GM19193 (cell line): ENCODE data around the gene RPGRIP1L.

Experiments used
- POLR2A ChIP-seq: IDR thresholded peaks from 4 replicates; pipeline ENCODE4 v1.6.1; 2011; ENCODE audit not compliant: insufficient read depth, insufficient read length; ENCODE audit errors: extremely low read depth

Gene RPGRIP1L

GRCh38 chr16:53703590-53704444, at the start of gene RPGRIP1L, which contains the start of gene FTO:
RPGRIP1L (minus strand) TSS chr16:53703859; CDS start chr16:53700723, 3,136 bp downstream.
FTO (plus strand) TSS chr16:53704156.
- peak; percentile 44 for TF ChIP-seq POLR2A

DNA sequence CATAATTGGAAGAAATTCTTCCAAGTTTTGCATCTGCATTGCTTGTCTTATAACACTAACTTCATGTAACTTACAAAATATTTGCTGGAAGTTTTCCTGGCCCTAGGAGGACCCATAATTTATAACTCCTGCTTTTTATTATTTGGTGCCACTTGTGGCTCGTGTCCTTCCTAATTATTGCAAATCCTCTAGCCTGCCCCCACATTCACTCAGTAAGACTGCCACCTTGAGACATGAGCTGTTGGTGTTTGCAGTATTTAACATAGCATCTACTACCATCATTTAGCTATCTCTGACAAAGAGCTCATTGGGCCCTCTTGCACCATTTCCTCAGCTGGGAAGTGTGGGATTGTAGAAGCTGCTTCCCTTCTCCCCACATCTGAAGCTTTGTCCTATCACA, 49.8 kb upstream of the RPGRIP1L start:
- TF ChIP-seq POLR2A = no peak

DNA sequence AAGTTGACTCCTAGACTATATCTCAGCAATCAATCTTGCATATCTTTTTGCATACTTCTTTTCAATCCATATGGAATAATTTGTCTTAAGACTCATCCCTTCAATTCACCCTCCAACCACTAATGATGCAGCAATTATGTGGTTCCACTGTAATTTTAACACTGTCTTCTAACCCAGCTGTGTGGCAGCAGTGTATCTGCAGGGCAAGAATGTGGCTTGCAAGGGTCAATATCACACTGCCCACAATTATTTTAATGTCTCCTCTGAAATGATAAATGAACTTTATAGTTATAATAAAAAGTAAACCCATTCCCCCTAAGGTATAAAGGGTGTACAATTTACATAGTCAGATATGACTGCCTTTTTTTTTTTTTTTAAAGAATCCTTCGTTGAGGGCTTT, 48.9 kb upstream of the RPGRIP1L start:
- no peak for TF ChIP-seq POLR2A

DNA sequence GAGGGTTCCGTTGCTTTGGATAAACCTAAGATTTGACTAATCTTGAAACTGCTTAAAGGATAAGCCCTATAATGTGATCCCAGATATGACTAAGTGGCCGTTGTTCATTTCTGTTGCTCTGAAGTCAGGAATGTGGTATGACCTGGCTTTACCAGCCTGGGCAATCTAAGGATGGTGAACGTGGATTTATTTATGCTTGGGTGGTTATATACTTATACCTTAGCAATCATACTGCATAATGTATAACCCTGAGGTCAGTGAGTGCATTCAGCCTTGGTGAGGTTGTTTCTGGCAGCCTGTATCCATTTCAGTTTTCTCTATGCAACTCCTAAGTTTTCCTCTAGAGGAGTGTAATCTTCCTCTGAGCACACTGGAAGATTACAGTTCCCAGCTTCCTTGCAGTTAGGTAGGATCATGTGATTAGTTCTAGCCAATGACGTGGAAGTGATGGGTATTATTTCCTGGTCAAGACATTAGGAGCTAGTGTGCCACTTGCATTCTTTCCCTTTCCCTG, 42.2 kb upstream of the RPGRIP1L start:
- TF ChIP-seq POLR2A = no peak

GRCh38 chr16:53745086-53745485, 41.4 kb upstream of the RPGRIP1L start:
- TF ChIP-seq POLR2A = no peak

- no peak for TF ChIP-seq POLR2A
Observed at GRCh38 chr16:53744449-53744848, 40.8 kb upstream of the RPGRIP1L start.

GRCh38 chr16:53743149-53743566, 39.5 kb upstream of the RPGRIP1L start:
- no peak for TF ChIP-seq POLR2A

GRCh38 chr16:53741546-53741945, 37.9 kb upstream of the RPGRIP1L start:
- TF ChIP-seq POLR2A = no peak

DNA sequence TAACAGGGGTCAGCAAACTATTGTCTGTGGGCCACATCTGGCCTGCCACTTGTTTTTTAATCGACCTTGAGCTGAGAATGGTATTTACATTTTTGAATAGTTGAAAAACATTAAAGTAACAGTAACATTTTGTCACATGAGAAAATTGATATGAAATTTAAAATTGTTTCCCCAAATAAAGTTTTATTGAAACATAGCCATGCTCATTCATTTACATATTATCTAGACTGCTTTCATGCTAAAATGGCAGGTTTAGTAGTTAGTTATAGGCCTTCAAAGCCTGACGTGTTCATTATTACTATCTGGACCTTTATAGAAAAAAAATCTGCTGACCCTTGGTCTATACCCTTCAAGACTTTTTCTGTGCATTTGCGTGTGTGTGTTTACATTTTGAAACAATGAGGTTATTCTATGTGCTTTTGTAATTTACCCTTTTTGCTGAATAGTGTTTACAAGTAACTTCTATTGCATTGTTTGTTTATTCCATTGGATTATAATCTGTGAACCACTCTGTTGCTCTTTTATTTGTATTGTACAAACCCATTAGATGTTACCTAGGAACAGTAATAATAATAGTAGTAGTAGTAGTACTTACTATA, 37.4 kb upstream of the RPGRIP1L start:
- no peak for TF ChIP-seq POLR2A

GRCh38 chr16:53740476-53740875, 36.8 kb upstream of the RPGRIP1L start:
- no peak for TF ChIP-seq POLR2A

- no peak for TF ChIP-seq POLR2A
Observed at GRCh38 chr16:53737552-53737951, 33.9 kb upstream of the RPGRIP1L start.

GRCh38 chr16:53736297-53736696, 32.6 kb upstream of the RPGRIP1L start:
- no peak for TF ChIP-seq POLR2A

DNA sequence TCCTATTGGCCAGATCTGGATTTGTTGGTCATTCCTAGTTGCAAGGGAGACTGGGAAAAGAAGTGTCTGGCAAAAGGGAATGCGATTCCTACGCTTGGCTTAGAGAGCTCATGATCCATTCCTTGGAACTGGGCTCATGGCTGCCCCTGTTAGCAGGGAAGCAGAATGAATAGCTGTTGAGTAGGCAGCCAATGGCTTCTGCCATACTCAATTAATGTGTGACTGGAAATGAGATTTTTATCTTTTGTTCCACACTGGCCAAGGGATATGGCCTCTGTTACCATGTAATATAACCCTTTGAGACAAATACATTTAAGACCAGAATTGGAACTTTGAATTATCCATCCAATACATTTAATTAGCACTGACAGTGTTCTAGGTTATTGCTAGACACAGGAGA, 31.2 kb upstream of the RPGRIP1L start:
- no peak for TF ChIP-seq POLR2A

DNA sequence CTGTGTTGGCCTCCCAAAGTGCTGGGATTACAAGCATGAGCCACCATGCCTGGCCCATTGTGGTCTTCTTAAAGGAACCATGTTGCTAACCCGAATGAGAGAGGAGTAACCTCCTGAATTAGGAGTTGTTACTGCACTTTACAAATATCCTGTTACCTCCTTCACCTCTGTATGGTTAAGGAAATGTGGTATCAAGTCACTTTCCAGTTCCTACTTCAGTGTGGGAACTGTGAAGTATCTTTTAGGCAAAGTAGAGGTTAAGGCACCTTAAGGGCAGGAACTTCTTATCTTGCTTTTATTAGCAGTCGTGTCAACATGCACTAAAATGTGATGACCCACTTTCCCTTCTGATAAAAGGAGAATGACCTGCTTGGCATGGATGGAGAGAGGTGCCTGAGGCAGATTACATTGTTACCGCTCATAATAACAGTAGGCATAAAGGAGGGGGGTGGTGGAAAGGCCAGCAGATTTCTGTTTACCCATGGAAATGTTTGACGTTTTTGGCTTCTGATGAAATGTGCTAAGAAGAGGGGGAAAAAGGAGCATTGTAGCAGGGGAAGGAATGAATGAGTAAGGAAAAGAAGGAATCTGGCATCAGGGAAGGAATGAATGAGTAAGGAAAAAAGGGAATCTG, 28.8 kb upstream of the RPGRIP1L start:
- TF ChIP-seq POLR2A = no peak

DNA sequence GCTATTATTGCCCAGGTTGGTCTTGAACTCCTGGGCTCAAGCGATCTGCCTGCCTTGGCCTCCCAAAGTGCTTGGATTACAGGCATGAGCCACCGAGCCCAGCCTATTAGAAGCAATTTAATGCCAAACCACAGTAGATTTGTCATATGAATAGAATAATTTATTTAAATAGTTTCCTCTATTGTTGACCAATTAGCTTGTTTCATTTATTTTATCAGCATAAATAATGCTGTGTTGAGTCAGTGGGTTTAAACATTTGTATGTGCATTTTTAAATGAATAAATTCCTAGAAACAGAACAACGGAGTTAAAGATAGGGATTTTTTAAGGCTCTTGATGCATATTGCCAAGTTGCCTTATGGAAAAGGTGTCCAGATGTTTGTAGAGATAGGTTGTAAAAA, 27.0 kb upstream of the RPGRIP1L start:
- no peak for TF ChIP-seq POLR2A
